PC-9 (cell line): Measurements from ENCODE around the gene HMSD.

Experiments
- CTCF ChIP-seq: fragments of 200-600 bp; sonication (generic); conservative IDR thresholded peaks from 2 replicates; pipeline ENCODE4 v1.6.1; 2017; ENCODE audit warnings: mixed run types, antibody characterized with exemption, mild to moderate bottlenecking, moderate library complexity
- EZH2 ChIP-seq: fragments of 200-600 bp; sonication (generic); IDR thresholded peaks from 2 replicates; pipeline ENCODE4 v1.8.0; 2017; ENCODE audit warnings: antibody characterized with exemption, low read depth

DNA sequence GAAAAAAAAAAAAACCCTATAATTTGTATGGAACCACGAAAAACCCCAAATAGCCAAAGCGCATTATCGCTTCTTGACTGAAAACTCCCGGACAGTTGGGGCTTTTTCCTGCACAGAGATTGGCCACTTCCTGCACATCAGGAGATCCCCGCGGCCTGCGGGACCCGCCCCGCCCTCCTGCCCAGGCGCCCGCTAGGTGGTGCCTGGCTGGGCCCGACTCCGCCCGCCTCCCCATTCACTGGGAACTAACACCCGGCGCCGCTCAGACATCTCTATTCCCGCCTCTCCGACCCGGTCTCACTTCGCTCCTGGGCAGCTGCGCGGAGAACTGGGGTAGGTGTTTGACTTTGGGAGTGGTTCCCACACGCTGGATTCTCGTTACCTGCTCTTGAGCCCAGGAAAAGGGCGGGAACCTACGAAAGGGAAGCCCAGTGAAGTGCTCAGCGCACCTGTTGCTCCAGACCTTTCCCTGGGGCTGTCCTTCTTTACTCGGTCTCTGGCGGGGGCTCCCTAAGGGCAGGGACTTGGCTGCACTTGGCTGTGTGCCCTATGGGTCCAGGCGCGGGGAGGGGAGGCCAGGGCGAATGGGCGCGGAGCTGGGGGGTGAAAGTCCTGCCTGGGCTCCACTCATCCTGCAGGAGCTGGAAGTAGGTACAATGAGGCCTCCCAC lies at the start of gene HMSD:
- TF ChIP-seq CTCF (no peak), EZH2 (no peak)
